HG03135 (cell line): ENCODE data around the gene EIF4E1B.

ENCODE experiments used
- ATAC-seq: cut with Tn5 transposase; IDR thresholded peaks from one replicate; pipeline ENCODE4 v1.9.1; 2021; ENCODE audit warnings: mild to moderate bottlenecking, moderate library complexity; ENCODE audit not compliant: unreplicated experiment

EIF4E1B gene

DNA sequence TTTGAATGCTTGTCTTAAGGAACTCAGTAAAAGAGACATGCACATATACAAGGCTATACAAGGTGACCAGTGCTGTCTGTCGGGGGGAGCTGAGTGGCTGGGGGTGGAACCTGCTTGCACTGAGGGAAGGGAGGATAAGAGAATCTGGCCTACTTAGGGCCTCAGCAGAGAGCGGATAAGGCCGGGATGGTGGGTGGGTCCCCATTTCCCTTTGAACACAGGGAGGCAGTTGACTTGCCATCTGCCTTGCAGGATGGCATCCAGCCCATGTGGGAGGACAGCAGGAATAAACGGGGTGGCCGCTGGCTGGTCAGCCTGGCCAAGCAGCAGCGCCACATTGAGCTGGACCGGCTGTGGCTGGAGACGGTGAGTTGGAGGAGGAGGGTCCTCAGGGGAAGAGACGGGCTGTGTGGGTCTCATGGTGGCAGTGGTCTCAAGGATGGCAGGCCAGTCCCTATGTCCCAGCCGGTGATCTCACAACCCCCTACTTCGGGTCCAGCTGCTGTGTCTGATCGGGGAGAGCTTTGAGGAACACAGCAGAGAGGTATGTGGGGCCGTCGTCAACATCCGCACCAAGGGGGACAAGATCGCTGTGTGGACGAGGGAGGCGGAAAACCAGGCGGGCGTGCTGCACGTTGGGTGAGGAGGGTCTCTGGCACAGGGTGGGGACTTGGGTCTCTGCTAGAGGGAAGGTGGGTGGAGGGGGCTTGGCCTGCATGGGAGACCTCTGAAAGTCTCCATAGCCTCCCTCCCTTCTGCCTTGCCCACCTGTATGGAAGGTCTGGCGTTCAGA is 14.6 kb downstream of the EIF4E1B start:
- no peak for ATAC-seq

DNA sequence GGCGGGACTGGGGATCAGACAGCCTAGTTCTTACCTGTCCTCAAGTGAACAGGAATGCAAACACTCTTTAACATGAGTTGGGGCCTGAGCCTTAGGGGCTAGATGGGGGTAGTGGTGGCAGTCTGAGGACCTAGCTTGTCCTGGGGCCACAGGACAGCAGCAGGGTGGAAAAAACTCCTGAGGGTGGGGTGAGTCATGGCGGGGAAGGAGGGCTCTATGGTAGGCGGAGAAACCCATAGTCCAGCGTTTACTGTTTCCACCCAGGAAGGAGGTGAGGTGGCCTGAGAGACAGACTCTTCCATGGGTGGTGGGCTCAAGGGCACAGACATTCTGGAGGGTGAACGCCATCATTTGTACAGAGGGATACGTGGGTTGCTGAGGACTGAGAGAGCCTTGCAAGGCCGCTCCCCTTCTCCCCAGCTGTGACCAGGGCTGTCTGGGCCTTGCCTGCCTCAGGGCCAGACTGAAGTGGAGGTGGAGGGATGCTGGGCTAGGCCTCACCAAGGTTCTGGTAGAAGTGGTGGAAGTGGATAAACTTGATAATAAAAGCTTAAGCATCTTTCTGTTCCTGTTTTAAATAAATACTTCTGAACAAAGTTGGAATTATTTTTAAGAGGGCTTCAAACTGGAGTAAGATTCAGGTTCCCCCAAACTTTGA is 15.7 kb downstream of the EIF4E1B start:
- ATAC-seq = no peak

DNA sequence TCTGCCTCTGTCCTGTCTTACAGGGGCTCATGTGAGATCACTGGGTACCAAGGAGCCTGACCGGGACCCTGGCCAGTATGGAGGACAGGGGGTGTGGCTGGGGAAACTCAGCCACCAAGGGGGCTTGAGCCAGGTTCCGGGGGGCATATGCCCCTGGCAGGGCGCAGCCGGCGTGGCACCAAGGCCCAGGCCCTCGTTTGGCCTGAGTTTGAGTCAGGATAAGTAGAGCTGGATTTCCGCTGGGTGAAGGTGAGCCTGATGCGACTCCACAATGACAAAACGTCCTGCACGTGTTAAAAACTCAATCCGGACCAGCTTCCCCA is 16.2 kb downstream of the EIF4E1B start:
- no peak for ATAC-seq

DNA sequence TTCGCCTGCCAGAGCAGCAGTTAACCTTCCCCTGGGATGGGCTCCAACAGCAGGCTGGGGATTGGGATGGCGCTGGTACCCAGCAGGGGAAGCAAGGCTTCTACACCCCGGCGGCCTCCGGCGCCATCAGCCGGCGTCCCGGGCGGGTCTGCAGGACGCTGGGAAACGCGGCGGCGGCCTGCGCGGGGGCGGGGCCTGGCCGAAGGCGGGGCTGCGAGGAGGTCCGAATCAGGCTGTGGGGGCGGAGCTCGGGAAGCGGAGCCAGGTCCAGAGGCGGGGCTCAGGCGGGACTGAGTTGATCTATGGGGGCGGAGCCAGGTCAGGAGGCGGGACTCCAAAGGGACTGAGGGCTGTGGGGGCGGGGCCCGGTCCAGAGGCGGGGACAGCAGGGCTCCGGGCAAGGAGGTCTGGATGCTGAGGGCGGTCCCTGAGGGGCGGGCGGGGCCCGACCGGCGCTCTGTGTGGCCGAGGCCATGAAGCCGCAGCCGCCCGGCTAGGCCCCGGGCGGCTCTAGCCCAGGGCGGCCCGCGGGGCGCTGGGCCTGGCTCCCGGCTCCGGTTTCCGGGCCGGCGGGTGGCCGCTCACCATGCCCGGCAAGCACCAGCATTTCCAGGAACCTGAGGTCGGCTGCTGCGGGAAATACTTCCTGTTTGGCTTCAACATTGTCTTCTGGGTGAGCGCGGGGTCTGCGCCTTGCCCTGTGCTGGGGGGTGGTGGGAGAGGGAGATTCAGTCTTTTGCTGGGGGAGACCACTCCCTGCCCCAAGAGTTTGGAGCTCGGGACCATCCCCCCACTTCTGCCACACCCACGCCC is 16.8 kb downstream of the EIF4E1B start, which contains the start of gene TSPAN17:
TSPAN17 (plus strand) TSS at position 455 of the 813 bp plus-strand sequence; CDS start at position 587, 132 bp downstream.
- peak; percentile 92 for ATAC-seq

DNA sequence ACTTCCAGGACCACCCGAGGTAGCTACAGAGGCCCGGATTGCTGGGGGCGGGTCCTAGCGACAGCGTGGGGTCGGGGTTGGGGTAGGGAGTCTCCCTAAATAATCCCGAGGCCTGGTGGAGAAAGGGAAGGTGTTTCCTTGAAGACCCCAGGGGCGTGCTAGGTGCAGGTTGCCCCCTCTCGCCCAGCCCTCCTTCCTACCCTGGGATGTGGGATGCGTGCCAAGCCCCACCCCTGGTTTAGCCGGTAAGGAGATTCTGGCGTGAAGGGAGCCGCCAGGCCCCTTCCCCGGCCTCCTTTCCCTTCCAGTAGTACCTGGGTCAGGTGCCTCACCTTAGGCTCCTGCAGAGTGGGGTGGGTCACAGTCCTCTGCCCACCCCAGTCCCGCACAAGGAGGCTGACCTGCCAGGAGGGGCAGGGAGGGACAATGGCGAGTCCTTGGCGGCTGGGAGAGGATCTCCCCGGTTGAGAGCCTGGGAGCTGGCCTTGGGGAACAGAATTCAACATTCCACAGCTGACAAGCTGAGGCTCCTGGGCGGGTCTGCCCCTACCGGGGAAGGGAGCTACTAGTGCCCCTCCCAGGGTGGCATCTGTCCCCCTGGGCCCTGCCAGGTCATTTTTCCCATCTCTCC is 17.5 kb downstream of the EIF4E1B start:
- no peak for ATAC-seq

DNA sequence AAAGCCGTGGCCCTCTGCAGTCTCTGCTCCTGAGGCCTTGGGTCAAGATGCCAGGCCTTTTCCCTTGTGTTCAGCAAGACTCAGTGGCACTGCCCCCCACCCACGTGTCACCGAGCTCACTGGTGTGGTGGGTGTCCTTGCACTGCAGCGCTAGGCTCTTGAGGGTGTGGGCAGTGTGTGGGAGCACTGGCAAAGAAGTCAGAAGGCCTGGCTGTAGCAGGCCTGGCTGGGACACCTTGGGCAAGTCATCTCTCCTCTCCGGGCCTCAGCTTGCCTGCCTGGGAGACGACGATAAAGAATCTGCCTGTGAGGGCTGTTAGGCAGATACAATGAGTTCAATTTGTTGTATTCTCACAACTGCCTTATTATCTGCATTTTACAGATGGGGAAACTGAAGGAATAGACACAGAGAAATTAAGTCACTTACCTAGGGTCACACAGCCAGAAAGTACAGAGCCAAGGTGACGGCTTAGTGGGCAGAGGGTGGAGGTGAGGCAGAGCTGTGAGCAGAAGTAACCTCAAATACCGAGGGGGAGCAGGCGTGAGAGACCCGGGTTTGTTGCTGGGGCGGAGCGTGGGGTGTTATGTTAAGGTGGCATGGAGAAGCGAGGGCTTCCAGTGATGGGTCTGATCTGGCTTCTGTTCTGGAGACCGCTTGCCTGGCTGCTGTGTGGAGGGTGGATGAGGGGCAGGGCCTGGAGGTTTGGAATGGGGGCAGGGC is 18.2 kb downstream of the EIF4E1B start:
- ATAC-seq = no peak

DNA sequence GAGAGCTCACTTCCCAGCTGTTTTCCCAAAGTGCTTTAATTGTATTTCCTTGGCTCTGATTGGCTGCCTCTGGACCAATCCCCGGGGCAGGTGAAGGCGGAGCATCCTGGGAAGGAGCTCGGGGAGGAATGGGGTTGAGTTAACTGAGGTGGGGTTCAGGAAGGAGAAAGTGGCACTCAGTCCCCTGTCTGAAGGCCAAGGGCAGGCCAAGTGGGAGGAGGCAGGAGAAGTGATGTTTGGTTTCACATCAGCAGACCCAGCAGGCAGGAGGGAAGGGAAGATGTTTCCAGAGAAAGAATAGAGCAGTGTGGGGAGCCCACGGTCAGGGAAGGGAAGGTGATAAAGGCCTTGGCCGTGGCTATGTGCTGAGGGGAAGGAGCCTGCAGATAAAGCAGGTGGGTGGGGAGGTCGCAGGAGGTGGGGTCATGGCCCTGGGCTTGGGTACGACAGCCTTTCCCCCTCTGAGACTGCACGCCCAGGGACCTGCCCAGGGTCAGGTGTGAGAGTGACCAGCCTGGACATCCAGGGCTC is 19.9 kb downstream of the EIF4E1B start:
- ATAC-seq = no peak

DNA sequence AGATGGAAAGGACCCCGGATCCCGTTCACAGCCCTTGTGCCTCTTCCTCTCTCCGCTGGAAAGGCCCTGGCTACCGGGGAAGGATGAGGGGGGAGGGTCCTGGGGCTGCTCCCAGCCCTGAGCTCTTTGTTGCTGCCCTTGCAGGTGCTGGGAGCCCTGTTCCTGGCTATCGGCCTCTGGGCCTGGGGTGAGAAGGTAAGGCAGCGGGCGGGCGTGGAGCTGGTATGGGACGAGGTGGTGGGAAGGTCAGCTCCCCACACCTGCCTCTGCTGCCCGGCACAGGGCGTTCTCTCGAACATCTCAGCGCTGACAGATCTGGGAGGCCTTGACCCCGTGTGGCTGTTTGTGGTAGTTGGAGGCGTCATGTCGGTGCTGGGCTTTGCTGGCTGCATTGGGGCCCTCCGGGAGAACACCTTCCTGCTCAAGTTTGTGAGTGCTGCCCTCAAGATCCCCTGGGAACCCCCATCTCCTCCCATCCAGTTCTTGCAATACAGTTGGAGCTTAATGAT is 21.1 kb downstream of the EIF4E1B start:
- ATAC-seq = no peak

DNA sequence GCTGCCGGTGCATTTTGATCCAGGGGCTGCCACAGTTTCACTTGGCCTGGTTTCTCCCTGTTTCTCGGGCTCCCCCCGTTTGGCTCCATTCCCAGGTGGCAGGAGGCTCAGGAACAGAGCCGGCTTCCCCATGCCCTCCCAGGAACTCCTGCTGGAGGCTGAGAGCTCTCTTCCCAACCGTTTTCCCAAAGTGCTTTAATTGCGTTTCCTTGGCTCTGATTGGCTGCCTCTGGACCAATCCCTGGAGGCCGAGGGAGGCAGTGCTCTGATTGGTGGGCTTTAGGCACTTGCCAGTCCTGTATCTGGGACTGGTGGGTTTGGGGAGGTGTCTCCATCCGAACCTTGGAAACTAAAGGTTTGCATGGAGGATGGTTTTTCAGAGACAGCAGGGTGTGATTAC is 21.7 kb downstream of the EIF4E1B start:
- ATAC-seq = no peak

DNA sequence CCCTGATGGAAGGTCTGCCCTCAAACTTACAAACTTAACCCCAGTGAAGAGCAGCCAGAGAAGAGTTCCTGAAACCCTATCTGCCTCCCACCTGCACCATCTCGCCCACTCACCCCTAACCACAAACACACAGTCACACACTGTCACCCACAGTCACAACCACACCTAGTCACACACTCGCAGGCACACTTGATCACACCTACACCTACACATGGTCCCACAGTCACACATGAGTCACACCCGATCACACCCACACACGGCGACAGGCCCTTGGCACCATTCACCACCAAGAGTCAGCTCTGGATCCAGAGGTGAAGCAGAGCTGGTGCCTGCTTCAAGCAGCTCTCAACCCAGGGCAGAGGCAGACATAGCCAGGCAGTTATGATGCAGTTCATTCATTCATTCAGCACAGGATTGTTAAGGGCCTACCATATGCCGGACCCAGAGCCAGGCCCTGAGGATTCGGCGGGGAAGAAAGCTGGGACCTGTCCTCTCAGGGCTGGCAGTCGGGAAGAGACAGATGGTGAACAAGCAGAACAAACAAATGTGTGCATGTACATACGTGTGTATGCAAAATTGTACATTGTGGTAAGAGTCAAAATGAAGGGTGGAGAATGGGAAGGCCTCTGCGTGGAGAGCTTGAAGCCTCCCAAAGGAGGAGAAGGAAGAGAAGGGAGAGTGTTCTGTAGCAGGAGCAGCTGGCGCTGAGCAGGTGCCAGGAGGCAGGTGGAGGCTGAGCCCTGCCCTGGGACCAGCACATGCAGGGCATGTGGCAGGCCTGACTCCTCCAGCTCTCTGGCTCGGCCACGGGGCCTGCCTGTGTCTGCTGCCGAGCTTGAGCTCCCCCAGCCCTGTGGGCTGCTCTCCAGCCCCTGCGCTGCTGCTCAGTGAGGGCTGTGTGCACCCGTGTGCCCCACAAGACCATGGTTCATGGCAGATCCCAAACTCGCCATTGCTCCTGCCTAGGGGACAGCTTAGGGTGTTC is 23.2 kb downstream of the EIF4E1B start:
- ATAC-seq = no peak

DNA sequence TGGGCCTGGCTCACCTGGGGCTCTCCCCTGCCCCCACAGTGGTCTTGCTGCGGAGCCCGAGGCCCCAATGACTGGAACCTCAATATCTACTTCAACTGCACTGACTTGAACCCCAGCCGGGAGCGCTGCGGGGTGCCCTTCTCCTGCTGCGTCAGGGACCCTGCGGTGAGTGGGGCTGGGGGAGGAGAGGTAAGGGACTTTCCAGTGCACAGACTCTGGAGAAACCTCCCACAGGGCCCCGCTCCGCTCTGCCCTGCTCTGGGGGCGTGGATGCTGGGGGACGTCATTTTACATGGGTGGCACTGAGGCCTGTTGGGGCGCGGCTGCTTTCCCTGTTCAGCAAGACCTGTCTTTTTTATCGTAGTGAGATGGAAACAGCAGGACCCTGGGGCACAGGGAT is 24.4 kb downstream of the EIF4E1B start:
- ATAC-seq = no peak

DNA sequence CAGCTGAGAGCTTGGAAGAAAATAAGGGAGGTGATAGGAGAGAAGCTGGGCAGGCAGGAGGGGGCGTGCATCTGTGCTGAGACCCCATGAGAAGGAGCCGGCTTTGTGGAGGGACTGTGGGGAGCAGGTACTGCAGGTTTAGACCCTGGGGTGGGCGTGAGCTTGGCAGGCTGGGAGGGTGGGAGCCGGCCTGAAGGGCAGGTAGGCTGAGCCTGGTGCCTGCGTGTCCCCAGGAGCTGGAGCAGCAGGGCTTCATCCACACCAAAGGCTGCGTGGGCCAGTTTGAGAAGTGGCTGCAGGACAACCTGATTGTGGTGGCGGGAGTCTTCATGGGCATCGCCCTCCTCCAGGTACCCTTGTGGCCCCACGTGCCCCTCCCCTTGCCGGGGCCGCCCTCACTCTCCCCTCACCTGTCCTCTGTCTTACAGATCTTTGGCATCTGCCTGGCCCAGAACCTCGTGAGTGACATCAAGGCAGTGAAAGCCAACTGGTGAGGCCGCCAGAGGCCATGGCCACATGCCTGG is 26.1 kb downstream of the EIF4E1B start:
- ATAC-seq = no peak

DNA sequence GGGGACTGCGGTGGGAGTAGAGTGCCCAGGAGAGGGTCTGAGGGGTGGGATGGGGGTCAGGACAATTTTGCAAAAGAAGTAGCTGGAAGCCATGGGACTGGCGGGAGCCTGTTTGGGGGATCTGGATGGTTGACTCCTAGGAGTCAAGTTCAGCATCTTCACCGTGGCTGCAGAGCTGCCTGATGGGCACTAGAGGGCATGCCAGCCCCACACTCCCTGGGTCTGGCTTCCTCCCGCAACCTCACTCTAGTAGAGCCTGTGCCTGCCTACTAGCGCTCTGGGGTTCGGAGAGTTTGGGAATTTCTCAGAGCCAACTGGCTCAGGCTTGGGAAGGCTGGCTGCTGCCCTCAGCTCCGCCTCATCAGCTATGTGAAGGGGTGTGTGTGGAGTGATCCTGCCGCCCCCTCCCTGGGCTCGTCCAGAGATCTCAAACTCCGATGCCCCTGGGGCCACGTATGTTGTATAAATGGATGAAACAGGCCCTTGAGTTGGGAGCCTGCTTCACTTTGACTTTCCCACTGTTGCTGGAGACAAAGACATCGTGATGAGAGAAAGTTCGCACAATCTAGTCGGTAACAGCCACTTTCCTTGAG is 27.6 kb downstream of the EIF4E1B start:
- no peak for ATAC-seq

DNA sequence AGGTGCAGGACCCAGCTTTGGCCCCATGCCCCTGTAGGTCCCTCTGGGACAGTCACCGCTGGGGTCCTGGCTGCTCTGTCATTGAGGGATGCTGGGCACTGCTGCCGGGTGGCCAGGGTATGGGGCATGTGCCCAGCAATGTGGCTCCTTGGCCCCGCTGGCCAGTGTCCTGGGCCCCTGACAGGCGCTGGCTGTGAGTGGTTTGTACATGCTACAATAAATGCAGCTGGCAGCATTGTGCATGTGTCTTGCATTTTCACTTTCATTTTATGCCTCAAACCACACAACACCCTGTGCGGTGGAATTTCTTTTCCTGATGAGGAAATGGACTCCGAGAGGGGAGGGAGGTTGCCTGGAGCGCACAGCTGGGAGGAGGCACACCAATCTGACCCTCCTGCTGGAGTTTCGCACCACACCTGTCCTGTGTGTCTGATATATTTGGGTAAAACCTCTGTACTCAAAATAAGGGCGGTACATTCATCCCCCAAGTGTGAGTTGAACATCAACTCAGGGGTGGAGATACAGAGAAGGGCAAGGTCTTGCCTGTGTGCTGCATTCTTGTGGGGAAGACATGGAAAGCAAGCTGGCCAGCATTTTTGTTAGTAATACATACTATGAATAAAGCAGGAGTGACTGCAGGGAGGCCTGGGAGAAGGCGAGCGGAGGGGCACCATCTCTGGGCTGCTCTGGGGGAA is 28.5 kb downstream of the EIF4E1B start:
- ATAC-seq = no peak

DNA sequence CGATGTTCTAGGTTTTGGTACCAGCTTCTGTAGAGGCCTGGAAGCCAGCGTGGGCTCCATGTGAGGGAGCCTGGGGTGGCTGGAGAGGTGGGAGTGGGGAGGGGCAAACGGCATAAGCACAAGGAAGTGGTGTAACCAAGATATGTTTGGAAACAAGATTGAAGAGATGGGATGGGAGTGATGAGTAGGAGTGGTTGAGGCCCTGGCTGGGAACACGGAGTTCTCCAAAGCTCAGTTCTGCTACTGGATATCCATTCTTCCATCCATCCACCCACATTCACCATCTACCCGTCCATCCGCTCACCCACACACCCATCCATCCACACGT is 29.0 kb downstream of the EIF4E1B start:
- ATAC-seq = no peak

DNA sequence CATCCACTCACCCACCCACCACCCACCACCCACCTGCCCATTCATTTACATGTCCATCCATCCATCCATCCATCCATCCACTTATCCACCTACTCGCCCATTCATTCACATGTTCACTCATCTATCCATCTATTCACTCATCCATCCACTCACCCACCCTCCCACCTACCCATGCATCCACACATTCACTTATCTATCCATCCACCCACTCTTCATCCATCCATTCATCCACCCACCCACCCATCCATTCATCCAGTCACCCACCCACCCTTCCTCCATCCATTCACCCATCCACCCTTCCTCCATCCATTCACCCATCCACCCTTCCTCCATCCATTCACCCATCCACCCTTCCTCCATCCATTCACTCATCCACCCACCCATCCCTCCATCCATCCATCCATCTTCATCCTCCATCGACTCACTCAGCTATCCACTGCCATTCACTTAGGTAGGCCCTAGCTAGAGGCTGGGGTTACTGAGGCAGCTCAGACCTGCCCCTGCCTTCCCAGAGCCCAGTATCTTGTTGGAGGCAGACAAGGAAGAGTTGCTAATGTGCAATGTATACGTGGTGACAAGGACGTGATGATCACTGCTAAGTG is 29.5 kb downstream of the EIF4E1B start:
- ATAC-seq = no peak

DNA sequence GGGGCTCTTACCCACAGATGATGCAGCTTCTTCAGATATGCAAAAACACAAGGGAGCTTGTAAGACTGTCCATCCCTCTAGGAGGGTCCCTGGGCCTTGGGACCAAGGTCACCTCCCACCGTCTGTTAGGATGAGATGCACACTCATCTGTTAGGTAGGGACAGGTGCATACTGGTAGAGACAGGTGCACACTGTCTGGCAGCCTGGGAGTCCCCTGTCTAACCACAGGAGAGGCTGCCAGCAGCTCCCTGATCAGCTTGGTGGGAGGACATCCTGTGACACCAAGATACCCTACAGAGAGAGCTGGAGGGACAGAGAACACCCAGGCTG is 30.0 kb downstream of the EIF4E1B start:
- ATAC-seq = peak; percentile 31
